Liver (tissue), 9 donors: ENCODE data around the gene IL1R2. TPM values are rescaled to one million over a fixed set of nuclear protein-coding genes. Genes with fewer than 3 reads are reported as not detected.
A peak's percentile ranks its signal among the peaks of the same experiment; 100 is the strongest.

Experiments used
- DNase-seq: peaks from one replicate; pipeline ENCODE4 v3.0.0-alpha.2; 2017; ENCODE audit warnings: low spot score
- H3K27ac ChIP-seq, 2 donors: one replicate each; pipeline ENCODE4 v1.7.0; 2013; ENCODE audit warnings: inconsistent platforms in 2 of 2, low read length in 2 of 2, control low read depth in 1 of 2, low read depth in 1 of 2, mild to moderate bottlenecking in 1 of 2
- H3K27me3 ChIP-seq, 4 donors: one replicate each; pipeline versions ENCODE4 v1.6.1 to v1.7.0; 2013; ENCODE audit warnings: low read length in 3 of 4, inconsistent platforms in 1 of 4, mild to moderate bottlenecking in 1 of 4, moderate library complexity in 1 of 4; ENCODE audit not compliant: control insufficient read depth in 4 of 4, insufficient read depth in 4 of 4
- H3K36me3 ChIP-seq, 4 donors: one replicate each; pipeline versions ENCODE4 v1.6.1 to v1.7.0; 2013; ENCODE audit warnings: low read length in 3 of 4, mild to moderate bottlenecking in 3 of 4, low read depth in 1 of 4, moderate library complexity in 1 of 4; ENCODE audit not compliant: control insufficient read depth in 4 of 4, insufficient read depth in 3 of 4
- H3K4me1 ChIP-seq, 4 donors: one replicate each; pipeline versions ENCODE4 v1.6.1 to v1.7.0; 2013; ENCODE audit warnings: low read length in 3 of 4, mild to moderate bottlenecking in 3 of 4, moderate library complexity in 1 of 4; ENCODE audit not compliant: control insufficient read depth in 4 of 4, insufficient read depth in 4 of 4
- H3K4me3 ChIP-seq, 3 donors: one replicate each; pipeline versions ENCODE4 v1.6.1 to v1.7.0; 2013; ENCODE audit warnings: low read length in 3 of 3, control low read depth in 1 of 3, low read depth in 1 of 3, mild to moderate bottlenecking in 1 of 3
- H3K9ac ChIP-seq, 2 donors: one replicate each; pipeline ENCODE4 v1.7.0; 2013; ENCODE audit warnings: low read length in 2 of 2, mild to moderate bottlenecking in 2 of 2, moderate library complexity in 2 of 2, control low read depth in 1 of 2, low read depth in 1 of 2
- H3K9me3 ChIP-seq, 4 donors: one replicate each; pipeline versions ENCODE4 v1.6.1 to v1.7.0; 2013; ENCODE audit warnings: low read length in 3 of 4; ENCODE audit not compliant: control insufficient read depth in 4 of 4
- ATF3 ChIP-seq: IDR thresholded peaks from 2 replicates; pipeline ENCODE4 v1.6.1; 2016; ENCODE audit warnings: antibody characterized with exemption
- CTCF ChIP-seq: fragments of 150-350 bp; IDR thresholded peaks from 2 replicates; pipeline ENCODE4 v1.5.1; 2017; ENCODE audit warnings: improper control_type of control experiment, low read depth, low read length; ENCODE audit not compliant: missing input control
- EGR1 ChIP-seq, 2 donors: IDR thresholded peaks; 2 replicates each; pipeline ENCODE4 v1.6.1; 2016 to 2018; ENCODE audit warnings: antibody characterized with exemption in 2 of 2, low read depth in 2 of 2
- FOXA1 ChIP-seq: IDR thresholded peaks from 2 replicates; pipeline ENCODE4 v1.6.1; 2016; ENCODE audit warnings: antibody characterized with exemption
- GABPA ChIP-seq, 2 donors: IDR thresholded peaks in 1 of 2; conservative IDR thresholded peaks in 1 of 2; 2 replicates each; pipeline ENCODE4 v1.6.1; 2016; ENCODE audit warnings: antibody characterized with exemption in 2 of 2, mild to moderate bottlenecking in 1 of 2, moderate library complexity in 1 of 2
- HNF4A ChIP-seq, 2 donors: conservative IDR thresholded peaks; 2 replicates each; pipeline ENCODE4 v1.6.1; 2016; ENCODE audit warnings: antibody characterized with exemption in 2 of 2, mild to moderate bottlenecking in 2 of 2
- HNF4G ChIP-seq: IDR thresholded peaks from 2 replicates; pipeline ENCODE4 v1.6.1; 2016; ENCODE audit warnings: antibody characterized with exemption
- JUND ChIP-seq, 2 donors: IDR thresholded peaks; 2 replicates each; pipeline ENCODE4 v1.6.1; 2016; ENCODE audit warnings: antibody characterized with exemption in 2 of 2
- MAX ChIP-seq: IDR thresholded peaks from 2 replicates; pipeline ENCODE4 v1.6.1; 2016; ENCODE audit warnings: antibody characterized with exemption
- NR2F2 ChIP-seq: IDR thresholded peaks from 2 replicates; pipeline ENCODE4 v1.6.1; 2016; ENCODE audit warnings: antibody characterized with exemption
- REST ChIP-seq: IDR thresholded peaks from 2 replicates; pipeline ENCODE4 v1.6.1; 2016; ENCODE audit warnings: antibody characterized with exemption, mild to moderate bottlenecking
- SP1 ChIP-seq: IDR thresholded peaks from 2 replicates; pipeline ENCODE4 v1.6.1; 2018; ENCODE audit warnings: antibody characterized with exemption, mild to moderate bottlenecking
- YY1 ChIP-seq: IDR thresholded peaks from 2 replicates; pipeline ENCODE4 v1.6.1; 2016; ENCODE audit warnings: antibody characterized with exemption, mild to moderate bottlenecking
- ZBTB33 ChIP-seq: IDR thresholded peaks from 2 replicates; pipeline ENCODE4 v1.6.1; 2016; ENCODE audit warnings: antibody characterized with exemption
- WGBS: extraction: QIAGEN DNeasy Blood & Tissue Kit; methylation state at CpG from one replicate; pipeline ENCODE4 v1.1.7; 2013; 5-methylcytosine and 5-hydroxymethylcytosine counted together
- polyA plus RNA-seq, 2 donors: library from polyadenylated mRNA; stranded (reverse) in 1 of 2; unstranded in 1 of 2; fragments of 200-250 nt in 1 of 2; fragments of >200 nt in 1 of 2; fragmentation: Nextera tagmentation in 1 of 2; extraction: Ambion mirVana in 1 of 2; gene quantifications; one replicate each; pipeline versions ENCODE4 v1.2.1 to v1.2.3, GENCODE V29; 2013 to 2015
- total RNA-seq, 2 donors: library from RNA; depleted of rRNA; stranded (reverse); fragments of >200 nt; gene quantifications; one replicate each; pipeline ENCODE4 v1.2.3, GENCODE V29; 2014
- donor health status: healthy.
- donor health status: healthy.
- donor health status: healthy.
- donor health status: healthy.
- donor health status: healthy.

IL1R2 gene
- total and polyA plus RNA-seq, 4 donors, result 3.7 to 28.2 (median 7.3) TPM

- TF ChIP-seq REST, result no peak
- no peak for TF ChIP-seq MAX
- no peak for TF ChIP-seq JUND (IDR thresholded peaks at IDR 0.05)
- no peak for TF ChIP-seq EGR1 (IDR thresholded peaks at IDR 0.05; ENCODE audit: low read depth in 2 of 2)
- no peaks in the 10 kb centered on the region for H3K36me3 ChIP-seq
- H3K27me3 ChIP-seq, result no peaks in the 10 kb centered on the region
- WGBS, result 89% methylated on average over 2 of the region's 2 CpGs
- H3K9me3 ChIP-seq, result no peaks in the 10 kb centered on the region
- no peak overlapping the region for H3K27ac ChIP-seq
- peaks cover 8 to 34% (median 27%) of the 10 kb centered on the region in 4 donors for H3K4me1 ChIP-seq
- no peak overlapping the region for H3K9ac ChIP-seq
- DNase-seq, result no peak
- H3K4me3 ChIP-seq, result no peak overlapping the region
Measured at GRCh38 chr2:102029405-102029804, 37.6 kb downstream of the IL1R2 start.

GRCh38 chr2:102029952-102030351 lies 38.2 kb downstream of the IL1R2 start:
- no peaks in the 10 kb centered on the region for H3K9me3 ChIP-seq
- H3K27me3 ChIP-seq, result no peaks in the 10 kb centered on the region
- peaks cover 8 to 40% (median 33%) of the 10 kb centered on the region in 4 donors for H3K4me1 ChIP-seq
- H3K9ac ChIP-seq, result no peak overlapping the region
- H3K36me3 ChIP-seq, result no peaks in the 10 kb centered on the region
- DNase-seq, result no peak
- peak overlapping the region in 1 of 2 donors; percentile 7 for H3K27ac ChIP-seq
- no peak for TF ChIP-seq CTCF
- TF ChIP-seq NR2F2, result no peak
- no peak for TF ChIP-seq SP1
- TF ChIP-seq HNF4G, result no peak
- no peak for TF ChIP-seq JUND (IDR thresholded peaks at IDR 0.05)
- no peak for TF ChIP-seq EGR1 (IDR thresholded peaks at IDR 0.05; ENCODE audit: low read depth in 2 of 2)
- no peak for TF ChIP-seq ATF3
- no peak for TF ChIP-seq YY1
- TF ChIP-seq HNF4A (conservative IDR thresholded peaks at IDR 0.05), result no peak
- TF ChIP-seq GABPA (IDR thresholded peaks at IDR 0.05 in 1 of 2, conservative IDR thresholded peaks at IDR 0.05 in 1 of 2), result no peak
- TF ChIP-seq FOXA1, result no peak
- TF ChIP-seq ZBTB33, result no peak
- H3K4me3 ChIP-seq, result no peak overlapping the region
